HG03060 (cell line): ENCODE measurements around the gene ARHGEF12.

Experiments used
- ATAC-seq: cut with Tn5 transposase; IDR thresholded peaks from one replicate; pipeline ENCODE4 v1.9.1; 2021; ENCODE audit warnings: low read depth, moderate number of reproducible peaks; ENCODE audit not compliant: unreplicated experiment

The ARHGEF12 gene

DNA sequence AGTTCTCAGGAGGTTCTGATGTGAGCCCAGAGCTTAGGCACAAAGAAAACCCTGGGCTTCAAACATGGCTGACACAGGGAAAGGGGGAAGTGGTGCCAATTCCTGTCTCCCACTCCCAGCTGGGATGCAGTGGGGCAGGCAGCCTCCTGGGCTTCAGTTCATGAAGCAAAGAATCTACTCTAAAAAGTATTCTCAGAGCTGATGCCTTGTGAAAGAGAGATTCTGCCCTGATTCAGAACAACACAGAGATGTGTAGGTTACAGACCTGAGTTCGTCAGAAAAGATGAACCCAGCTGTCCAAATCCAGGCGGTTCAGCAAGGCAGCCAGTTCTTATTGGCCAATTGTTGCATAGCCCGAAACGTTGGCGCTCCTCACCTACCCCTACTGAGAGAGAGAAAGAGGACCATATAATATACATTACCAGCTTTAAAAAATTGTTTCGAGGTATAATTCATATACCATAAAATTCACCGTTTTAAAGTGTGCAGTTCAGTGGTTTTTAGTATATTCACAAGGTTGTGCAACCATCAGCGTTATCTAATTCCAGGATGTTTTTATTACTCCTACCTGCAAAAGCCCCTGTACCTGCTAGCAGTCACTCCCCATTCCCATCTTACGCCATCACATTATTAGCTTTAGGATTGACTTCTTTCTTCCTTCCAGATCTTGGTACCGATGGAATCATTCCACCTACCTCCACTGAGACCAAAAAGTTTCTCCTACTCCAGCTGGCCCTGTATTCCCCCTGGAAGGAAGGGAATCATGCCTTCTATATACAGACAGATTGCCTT is 18.3 kb upstream of the ARHGEF12 start:
- no peak for ATAC-seq

DNA sequence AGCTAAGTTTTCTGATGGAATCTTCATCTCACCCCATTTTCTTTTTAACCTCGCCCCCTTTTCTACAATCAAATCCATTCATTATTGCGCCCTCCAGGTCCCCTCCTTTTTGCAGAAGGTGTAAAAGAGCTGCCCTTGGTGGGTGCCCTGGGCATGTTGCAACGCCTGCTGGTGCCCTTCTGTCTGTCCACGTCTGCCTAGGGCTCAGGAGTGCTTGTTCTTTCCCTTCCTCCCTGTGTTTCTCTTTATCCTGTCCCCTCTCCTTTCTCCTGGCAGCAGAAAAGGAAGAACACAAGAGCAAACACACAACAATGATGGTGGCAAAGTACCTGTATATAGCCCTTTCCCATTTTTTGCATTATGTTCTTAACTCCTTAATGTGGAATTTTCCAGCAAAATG is 17.3 kb upstream of the ARHGEF12 start:
- no peak for ATAC-seq

DNA sequence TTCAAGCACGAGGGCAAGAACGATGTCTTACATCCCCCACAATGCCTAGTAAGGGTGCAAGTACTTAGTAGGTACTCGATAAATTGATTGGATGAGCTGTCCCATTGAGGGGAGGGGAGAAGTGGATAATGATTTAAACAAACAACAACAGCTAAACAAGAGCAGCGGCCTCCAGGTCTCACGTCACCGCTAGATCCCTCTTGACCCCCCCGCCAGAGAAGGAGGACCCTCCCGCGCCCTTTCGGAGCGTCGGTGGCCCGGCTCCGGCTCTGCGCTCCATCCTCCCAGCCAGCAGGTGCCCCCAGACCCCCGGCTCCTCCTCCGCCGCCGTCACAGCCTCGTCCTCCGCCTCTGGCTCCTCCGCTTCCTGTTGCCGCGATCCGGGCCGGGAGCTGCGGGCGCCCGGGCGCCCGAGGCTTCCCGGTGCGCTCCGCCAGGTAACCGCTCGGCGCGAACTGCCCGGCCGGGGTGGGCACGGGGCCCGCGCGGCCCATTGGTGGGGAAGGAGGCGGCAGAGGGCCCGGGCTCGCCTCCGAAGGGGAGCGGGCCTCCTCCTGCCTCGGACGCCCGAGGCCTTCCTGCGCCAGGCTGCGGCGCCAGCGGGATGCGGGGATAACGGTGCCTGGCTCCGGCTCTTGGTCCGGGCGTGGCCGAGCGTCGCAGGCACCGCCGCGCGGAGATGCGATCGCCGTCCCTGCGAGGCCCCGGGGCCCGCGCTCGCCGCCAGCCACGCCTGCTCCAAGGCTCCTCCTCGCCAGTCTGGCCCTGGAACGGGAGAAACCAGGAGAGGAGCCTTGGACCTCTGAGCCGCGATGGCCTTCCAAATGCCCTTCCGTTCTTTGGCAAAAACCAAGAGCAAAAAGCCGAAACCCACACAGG is 11.0 kb upstream of the ARHGEF12 start, which contains the start of gene TLCD5:
Gene TLCD5 (plus strand): TSS at position 368 of the 879 bp plus-strand sequence. CDS start 2,143 bp downstream, outside the sequence.
- ATAC-seq, result no peak

DNA sequence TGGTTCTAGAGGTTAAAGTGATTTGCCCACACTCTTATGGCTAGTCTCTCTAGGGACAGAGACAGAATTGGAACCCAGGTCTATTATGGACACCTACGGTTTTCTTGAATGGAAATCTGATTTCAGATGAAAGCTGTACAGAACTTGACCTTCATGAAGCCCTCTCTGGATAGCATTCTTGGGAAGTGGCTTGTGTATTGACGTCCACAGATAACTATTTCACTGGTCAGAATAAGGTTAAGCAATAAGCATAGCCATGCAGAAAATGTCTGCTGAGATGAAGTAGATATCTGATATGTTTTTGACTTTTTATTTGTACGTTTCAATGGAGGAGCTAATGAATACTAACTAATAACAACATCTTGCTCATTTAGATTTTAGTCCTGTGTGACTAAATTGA is 10.0 kb upstream of the ARHGEF12 start:
- ATAC-seq, result no peak

DNA sequence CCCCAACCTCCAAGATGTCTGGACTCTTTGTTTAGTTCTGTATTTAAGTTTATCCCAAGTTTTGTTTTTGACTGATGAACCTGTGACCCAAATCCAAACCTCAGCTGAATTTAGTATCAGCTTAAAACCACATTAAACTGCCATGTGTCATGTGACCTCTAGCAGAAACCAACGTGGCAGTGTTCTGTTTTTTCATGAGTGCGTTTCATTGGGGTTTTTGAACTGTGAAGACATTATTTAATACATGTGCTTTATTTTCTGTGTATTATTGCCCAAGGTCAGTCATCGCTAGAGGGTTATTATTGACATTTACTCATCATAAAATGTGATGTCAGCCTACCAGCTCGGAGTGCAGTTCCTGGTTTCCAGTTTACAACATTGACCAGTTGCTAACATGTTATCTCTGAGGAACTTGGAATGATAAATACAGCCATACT is 9.3 kb upstream of the ARHGEF12 start:
- no peak for ATAC-seq

DNA sequence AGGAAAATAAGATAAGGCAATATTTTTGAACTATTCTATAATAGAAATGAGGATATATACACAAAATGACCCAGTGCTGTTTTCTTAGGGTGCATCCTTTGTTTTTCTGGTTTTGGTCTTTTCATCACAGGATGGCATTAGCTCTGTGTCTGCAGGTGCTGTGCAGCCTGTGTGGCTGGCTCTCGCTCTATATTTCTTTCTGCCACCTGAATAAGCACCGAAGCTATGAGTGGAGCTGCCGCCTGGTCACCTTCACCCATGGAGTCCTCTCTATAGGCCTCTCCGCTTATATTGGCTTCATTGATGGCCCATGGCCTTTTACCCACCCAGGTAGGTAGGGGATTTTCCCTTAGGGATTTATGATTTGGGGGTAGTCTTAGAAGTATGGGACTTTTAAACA is 8.9 kb upstream of the ARHGEF12 start:
- ATAC-seq, result no peak

DNA sequence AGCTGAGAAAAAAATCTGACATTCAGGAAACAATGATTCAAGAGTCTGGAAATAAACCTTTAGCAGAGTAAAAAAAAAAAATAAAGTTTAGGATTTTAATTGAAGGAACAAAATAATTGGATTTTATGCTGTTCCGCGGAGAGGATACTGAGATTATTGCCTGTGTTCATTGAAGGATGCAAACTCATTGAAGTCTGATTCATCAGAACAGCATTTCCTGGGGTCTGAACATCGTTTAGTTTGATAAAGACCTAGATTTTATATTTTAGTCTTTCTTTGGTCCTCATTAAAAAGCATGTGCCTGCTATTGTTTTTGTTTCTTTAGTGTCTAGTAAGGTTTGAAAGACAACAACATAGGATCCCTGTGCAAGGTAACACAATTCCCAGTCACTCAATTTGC is 6.7 kb upstream of the ARHGEF12 start:
- no peak for ATAC-seq

DNA sequence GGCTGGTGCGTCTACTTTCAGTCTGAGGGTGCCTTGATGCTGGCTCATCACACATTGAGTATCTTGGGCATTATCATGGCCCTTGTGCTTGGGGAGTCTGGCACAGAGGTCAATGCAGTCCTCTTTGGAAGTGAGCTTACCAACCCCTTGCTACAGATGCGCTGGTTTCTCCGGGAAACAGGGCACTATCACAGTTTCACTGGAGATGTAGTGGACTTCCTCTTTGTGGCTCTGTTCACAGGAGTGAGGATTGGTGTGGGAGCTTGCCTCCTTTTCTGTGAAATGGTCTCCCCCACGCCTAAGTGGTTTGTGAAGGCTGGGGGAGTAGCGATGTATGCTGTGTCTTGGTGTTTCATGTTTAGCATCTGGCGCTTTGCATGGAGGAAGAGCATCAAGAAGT is 6.2 kb upstream of the ARHGEF12 start:
- no peak for ATAC-seq

DNA sequence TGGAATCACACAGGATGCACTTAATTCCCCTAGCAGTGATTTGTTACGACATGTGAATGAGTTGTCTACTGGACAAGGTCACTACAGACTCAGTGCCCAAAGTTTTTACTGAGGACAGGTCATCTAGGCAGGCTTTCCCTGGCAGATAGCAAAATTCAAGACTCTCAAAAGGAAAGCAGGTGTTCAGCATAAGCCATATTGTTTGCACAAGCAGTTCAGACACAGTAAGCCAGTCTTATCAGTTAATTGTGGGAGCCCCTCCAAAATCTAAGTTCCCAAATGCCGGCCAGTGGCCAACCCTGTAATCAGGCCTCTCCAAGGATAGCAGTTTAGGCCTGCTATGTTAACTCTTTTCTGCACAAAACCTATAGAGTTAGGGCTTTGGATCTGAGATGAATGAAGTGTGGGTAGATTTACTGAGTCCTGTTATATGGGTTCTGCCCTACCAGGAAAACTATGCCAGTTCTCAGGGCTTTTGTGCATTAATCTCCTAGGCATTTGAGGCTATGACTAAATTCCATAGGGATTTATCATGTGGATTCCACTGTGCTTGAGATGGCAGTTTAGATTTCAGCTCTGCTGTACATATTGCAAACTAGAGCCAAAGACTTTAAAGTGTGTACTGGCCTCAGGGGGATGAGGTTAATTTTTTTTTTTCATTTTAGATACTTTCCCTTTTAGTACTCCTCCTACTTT is 4.8 kb upstream of the ARHGEF12 start:
- no peak for ATAC-seq

DNA sequence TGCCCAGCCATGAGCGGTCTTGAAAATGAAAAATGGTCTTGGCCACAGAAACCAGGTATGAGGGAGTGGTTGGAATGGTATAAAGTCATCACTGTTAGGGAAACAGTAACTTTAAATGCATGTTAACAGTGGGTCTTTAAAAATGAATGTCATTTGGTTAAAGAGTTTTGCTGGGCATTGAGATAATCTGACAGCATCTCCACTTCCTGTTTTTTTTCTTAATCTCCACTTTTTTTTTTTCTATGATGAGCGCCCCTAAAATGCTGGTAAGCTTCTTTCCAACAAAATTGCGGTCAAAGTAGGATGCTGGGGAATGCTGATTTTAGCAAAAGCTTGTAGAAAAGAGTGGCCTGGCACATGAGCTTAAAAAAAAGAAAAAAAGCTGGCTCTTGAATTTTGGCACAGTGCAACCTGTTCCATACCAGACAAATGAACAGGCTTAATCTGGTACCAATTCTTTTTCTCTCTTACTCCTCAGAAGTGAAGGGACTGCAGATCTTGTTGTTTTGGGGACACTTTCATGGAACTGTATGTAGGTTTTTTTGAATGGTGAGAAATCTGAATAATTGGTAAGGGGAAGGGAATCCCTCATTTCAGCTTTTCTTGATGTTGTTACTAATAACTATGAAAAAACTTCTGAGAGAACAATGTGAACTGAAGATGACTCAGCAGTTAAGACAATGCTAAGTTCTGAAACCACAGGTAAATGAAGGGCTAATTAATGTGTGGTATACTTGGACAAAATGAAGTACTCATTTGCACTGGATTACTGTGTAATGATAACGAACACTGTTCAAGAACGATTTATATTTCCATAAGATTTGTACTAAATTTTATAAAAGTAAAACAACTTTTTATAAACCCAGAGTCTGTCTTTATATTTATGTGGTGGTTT is 3.1 kb upstream of the ARHGEF12 start:
- no peak for ATAC-seq

DNA sequence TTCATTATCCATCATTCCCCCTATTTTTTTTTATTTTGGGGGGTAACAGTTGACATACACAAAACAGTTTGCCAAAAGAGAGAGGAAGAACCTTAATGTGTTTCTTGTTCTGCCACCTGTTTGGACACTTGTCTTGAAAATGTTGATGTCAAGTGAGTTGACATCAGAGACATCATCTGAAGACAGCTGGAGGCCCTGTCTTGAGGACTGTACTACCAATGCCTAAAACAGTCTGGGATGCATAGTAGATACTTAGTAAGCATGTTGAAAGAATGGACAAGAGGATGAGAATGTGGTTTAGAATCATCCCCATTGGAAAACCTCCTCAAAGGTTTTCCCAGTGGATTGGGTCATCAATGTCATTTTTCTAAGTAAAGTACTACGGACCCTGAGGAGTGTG is 2.4 kb upstream of the ARHGEF12 start:
- no peak for ATAC-seq

DNA sequence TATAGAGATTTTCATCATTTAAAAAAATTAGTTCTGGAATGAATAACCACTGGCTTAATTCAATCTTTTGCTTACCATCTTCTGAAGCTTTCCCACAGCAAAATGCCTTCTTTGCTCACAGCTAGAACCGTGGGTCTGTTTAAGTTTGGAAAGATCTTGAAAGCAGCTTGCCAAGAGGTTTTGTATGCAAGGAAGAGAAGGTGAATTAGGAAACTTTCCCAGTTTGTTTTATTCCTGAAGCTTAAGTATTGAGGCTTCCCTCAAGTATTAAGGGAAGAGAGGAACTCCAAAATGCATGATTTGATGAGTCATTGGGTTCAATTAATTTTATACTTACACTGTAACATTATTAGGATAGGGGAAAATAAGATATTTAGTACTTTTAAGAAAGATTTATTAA is 1.9 kb upstream of the ARHGEF12 start:
- ATAC-seq, result no peak

DNA sequence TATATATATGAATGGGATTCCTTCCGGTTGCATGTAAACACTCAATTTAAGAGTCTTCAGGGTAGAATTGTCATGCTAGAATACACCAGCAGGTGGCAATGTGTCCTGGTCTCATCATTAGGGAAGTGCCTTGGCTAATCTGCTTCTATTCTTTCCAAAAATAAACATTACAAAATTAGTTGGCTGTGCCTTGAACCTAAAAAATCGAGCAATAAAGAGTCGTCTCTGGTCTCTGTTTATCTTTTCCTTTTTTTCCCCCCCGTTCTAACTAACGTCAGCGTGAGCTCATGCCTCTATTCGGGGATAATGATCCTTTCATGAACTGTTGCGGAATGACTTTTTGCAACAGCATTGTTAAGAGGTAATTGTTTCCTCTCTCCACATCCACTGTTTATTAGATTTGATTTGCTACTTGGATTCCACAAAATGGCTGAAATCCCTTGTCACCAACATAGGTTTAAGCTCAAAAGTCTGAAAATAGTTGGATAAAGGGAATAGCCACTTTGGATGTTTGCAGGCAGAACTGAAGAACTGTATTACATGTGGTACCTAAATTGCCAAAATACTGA is 1.2 kb upstream of the ARHGEF12 start:
- no peak for ATAC-seq

DNA sequence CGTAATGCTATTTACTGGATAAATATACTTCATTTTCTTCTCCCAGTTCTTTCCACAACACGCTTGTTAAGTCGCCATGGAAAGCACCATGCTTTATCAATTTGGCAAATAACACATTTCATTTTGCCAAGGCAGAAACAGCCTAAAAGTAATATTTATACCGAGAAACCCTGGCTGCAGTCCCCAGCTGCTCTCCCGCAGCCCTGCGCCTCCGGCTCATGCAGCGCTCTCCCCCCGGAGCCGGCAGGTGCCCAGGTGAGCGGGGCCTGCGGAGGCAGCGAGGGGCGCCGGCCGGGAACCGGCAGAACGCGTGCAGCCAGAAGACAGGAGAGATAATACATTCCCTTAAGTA is 681 bp upstream of the ARHGEF12 start:
- ATAC-seq, result no peak

DNA sequence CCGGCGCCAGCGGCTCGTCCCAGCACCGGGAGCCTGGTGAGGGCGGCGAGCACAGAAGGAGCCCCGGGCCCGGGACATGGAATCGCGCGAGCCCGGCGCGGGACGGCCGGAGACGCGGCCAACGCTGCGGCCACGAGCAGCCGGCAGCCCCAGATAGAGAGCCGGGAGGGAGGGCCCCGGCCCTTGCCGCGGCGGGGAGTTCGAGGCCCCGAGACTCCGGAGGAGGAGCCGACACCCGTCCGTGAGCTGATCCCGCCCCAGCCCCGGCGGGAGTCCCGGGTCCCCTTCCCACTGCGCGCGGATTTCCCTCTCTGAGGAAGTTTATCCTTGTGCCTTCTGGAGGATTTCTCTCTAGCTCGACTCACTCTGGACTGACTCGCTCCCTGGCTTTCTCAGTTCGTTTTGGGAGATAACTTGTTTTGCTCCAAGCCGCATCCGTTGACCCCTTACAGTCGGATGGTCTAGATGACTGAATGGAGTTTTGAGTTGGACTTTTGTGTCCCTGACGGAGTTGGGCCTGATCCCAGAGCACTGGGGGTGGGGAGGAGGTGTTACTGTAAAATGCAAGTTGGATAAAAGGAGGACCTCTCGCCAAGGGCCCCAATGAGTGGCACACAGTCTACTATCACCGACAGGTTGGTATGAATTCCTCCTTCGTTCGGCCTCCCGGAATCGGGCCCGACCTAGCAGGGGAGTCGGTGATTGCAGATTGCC is 585 bp downstream of the ARHGEF12 start:
- no peak for ATAC-seq

DNA sequence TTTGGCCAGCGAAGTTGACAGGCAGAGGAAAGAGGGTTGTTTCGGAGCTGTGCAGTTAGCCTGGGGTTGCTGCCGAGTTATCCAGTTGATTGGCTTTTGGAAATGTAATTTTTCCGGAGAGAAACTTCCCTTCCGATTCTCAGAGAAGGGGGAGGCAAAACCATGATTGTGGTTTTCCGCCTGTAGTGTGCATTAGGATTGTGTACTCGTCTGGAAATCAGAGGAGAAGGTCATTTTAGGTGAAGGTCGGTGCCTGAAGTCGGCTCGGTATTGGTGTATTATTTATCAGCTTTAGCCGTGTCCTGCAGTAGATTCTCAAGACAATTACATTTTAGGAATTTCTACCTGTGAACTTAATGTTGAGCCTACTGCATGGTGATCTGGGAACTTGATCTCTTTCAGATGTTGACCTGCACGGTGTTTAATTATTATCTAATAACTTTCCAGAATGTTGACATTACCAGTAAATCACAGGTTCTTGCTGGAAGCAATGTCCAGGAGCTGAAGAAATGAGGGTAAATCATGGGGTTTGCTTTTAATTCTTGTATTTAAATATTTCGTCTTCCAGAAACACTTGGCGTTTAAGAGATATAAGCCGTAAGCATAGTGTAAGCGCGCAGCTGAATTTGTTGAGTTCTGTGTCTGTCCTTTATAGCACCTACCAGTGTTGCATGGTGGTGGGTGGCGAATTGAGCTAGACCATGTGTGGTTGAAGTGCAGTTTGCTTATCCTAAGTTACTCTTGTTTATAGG is 1.3 kb downstream of the ARHGEF12 start:
- no peak for ATAC-seq

DNA sequence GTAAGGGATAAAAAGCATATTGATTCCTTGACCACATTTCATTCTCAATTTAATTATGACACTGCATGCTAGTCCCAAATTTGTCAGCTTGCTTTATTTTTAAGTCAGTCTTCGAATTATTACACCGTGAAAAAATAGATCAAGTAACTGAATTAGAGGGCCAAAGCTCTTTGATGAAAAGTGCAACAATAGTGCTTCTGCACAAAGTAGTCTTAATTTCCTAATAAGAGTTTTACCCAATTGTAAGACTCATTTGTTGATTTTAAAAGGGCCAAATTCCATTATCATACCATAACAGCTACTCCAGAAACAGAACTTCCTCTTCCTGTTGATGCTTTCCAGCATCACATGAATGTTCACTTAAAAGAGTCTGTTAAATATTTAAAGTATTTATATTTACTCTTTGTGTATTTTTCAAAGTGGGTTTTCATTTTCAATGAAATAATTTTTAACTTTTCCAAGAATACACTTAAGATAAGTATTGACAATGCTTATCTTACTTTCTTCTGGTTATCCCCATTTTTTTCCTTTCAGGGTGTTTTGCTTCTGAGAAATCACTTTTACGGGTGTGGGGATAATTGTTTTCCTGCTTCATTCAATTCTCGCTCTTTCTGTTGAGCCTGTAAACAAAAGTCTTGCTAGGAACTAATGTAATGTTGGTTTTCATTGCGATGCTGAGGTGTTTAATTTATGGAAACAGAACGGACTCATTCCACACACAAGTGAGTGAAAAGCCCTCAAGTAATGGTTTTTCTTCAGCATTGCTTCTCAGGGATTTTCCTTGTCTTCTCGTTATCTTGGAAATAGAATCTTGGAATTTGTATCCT is 2.1 kb downstream of the ARHGEF12 start:
- no peak for ATAC-seq
